Fibroblast of lung (primary cell): ENCODE measurements around the gene PSMG3.

Source experiments
- CTCF ChIP-seq, 2 donors: IDR thresholded peaks in 1 of 2; conservative IDR thresholded peaks in 1 of 2; 1 replicate in 1 of 2; 2 replicates in 1 of 2; pipeline ENCODE4 v1.5.1; 2011 to 2012; ENCODE audit warnings: low read length in 2 of 2, control low read depth in 1 of 2, inconsistent platforms in 1 of 2, low read depth in 1 of 2, mild to moderate bottlenecking in 1 of 2
- EZH2 ChIP-seq: IDR thresholded peaks from 2 replicates; pipeline ENCODE4 v1.5.1; 2012; ENCODE audit warnings: low read length, control low read depth, mild to moderate bottlenecking; ENCODE audit errors: missing control alignments

GRCh38 chr7:1535701-1536454 is 34.0 kb downstream of the PSMG3 start:
- TF ChIP-seq CTCF (conservative IDR thresholded peaks at IDR 0.05 in 1 of 2, IDR thresholded peaks at IDR 0.05 in 1 of 2; ENCODE audit: low read depth in 1 of 2, low read length in 2 of 2): no peak
- no peak for TF ChIP-seq EZH2
